SH-SY5Y (cell line): ENCODE data around the gene POC1B.

Experiments
- GATA2 ChIP-seq: IDR thresholded peaks from 2 replicates; pipeline ENCODE4 v1.6.1; 2011; ENCODE audit warnings: mild to moderate bottlenecking, low read depth, low read length
- GATA3 ChIP-seq: IDR thresholded peaks from 2 replicates; pipeline ENCODE4 v1.6.1; 2011; ENCODE audit warnings: low read depth, mild to moderate bottlenecking, low read length, moderate library complexity

DNA sequence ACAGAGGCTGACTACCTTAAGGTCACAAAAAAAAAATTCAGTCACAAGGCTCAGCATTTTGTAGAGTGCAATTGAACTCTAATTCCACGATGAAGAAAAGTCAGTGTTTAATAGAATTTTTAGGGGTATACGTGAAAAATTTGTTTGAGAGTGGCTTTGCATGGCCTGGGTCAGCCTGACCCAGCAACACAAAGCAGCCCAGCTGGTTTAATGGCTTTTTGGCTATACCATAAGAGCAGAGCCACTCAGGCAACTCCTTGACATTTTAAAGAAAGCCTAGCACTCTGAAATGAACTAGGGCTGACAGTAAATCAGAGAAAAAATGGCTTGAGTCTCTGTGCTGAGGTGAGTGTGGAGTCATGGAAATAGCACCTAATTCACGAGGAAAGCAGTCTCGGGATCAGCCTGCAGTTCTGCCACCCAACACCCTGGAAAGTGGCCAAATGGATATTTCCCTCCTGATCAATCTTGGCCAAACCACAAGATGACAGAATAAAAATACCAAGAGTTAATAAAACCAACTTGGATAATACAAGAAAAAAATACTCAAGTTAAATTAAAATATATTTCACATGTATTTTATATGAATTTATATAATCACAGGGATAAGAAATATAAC is 60.8 kb downstream of the POC1B start:
- no peak for TF ChIP-seq GATA3
- TF ChIP-seq GATA2, result no peak
